ENCODE data around the gene DQX1.
"Not testable (repeated sequence)": the region's sequence is repeated elsewhere in the genome, so short reads cannot be mapped to it uniquely, and the experiment has no call there.

Gene DQX1, protein sequence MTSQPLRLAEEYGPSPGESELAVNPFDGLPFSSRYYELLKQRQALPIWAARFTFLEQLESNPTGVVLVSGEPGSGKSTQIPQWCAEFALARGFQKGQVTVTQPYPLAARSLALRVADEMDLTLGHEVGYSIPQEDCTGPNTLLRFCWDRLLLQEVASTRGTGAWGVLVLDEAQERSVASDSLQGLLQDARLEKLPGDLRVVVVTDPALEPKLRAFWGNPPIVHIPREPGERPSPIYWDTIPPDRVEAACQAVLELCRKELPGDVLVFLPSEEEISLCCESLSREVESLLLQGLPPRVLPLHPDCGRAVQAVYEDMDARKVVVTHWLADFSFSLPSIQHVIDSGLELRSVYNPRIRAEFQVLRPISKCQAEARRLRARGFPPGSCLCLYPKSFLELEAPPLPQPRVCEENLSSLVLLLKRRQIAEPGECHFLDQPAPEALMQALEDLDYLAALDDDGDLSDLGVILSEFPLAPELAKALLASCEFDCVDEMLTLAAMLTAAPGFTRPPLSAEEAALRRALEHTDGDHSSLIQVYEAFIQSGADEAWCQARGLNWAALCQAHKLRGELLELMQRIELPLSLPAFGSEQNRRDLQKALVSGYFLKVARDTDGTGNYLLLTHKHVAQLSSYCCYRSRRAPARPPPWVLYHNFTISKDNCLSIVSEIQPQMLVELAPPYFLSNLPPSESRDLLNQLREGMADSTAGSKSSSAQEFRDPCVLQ

GRCh38 chr2:74525717-74526648, at the start of gene DQX1:
DQX1 (minus strand) TSS chr2:74526231; CDS start chr2:74525729, 502 bp downstream.
- no peak for DNase-seq (ENCODE audit: low read depth in 2 of 2)

DNA sequence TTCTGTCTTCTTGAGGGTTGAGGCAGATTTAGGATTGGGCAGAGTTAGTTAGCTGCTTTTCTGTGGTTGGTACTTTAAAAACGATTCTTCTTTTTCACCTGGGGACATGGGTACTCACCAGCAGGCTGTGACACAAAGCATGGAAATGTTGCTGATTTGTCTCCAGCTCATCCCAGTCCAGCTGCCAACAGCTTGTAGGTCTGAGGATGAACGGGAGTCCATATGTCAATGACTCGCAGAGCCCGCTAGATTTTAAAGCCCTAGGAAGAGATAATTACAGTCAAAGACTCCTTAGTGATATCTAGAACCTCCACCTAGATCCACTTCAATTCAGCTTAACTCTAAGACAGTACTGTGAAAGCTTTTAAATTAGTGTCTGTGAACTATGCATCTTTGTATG, 49.3 kb upstream of the DQX1 start:
- DNase-seq (ENCODE audit: low read depth in 2 of 2): no peak

- DNase-seq (ENCODE audit: low read depth in 2 of 2): no peak
Observed at GRCh38 chr2:74573747-74574562, 47.9 kb upstream of the DQX1 start.

DNA sequence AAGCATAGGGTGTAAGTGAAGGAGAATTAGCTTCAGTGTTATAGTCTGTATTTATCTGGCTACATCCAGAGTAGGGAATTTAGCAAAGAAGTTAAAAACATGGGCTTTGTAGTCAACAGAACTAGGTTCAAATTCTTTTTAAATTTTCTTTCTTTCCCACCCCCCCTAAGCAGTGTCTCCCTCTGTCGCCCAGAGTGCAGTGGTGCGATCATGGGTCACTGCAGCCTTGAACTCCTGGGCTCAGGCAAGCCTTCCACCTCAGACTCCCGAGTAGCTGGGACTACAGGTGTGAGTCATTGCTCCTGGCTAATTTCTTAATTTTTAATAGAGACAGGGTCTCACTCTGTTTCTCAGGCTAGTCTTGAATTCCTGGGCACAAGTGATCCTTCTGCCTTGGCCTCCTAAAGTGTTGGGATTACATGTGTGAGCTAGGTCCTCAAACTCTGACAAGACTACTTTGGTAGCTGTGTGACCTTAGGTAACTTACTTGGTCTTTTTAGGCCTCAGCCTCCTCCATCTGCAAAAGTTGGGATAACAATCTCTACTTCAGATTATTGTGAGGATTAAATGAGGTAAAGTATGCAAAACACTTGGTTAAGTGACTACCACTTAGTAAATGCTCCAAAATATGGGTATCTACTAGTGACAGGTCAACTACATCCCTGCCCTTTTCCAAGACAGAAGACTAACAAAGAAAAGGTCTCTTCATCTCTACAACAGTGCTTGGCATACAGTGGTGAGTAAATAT, 46.3 kb upstream of the DQX1 start:
- DNase-seq (ENCODE audit: low read depth in 2 of 2): no peak

DNA sequence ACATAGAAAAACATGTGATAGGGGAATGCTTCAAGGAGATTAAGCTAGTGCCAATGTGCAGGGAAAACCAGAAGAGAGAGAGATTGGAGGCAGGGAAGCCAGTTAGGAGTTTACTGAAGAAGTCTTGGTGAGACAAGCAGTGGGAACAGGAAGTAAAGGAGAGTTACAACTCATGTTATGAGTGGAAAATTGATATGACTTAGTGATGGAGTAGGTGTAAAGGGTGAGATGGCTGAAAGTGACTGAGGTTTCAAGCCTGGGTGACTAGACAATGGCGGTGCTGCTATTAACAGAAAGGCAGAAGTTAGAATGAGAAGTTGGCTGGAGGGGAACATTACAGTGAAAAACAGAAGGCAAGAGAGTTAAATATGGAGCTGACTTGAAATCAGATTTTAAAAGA, 45.0 kb upstream of the DQX1 start:
- DNase-seq (ENCODE audit: low read depth in 2 of 2): no peak

- no peak for DNase-seq (ENCODE audit: low read depth in 2 of 2)
Observed at GRCh38 chr2:74569686-74570085, 43.7 kb upstream of the DQX1 start.

DNA sequence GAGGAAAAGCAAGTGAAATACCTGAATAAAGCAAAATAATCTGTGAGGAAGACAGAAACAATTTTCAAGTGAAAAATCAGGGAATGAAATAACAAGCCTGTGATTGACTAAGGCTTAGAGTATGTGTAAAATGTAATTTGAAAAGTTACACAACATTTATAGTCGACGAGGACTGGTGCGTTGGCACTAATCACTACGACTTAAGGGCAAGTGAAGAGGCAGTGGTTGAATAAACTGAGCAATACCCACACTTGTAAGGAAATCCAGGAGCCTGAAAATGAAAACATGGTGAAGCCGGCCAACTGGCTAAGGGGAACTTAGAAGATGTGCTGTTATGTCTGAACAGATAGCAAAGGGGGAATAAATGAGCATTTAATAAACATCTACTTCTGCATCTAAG, 41.9 kb upstream of the DQX1 start:
- no peak for DNase-seq (ENCODE audit: low read depth in 2 of 2)

GRCh38 chr2:74566754-74567085, 40.7 kb upstream of the DQX1 start:
- no peak for DNase-seq (ENCODE audit: low read depth in 2 of 2)

- DNase-seq (ENCODE audit: low read depth in 2 of 2): no peak
Observed at GRCh38 chr2:74566076-74566753, 40.2 kb upstream of the DQX1 start.

DNA sequence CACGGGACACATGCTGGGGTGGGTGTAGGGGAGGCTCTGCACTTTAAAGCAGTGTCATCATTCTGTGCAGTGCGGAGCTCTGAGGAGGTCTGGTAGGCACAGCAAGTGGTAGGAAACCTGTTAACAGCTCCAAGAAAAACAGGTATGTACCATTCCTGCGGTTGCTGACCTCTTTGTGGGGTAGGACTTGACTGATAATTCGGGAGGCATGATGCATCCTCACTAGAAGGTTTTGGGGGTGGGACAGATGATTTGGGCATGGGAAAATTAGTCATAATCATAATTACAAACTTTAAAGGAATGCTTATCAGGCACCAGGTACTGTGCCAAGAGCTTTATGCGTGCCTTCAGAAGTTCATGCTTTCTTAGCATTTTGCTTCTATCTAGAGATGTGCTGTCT, 38.2 kb upstream of the DQX1 start:
- DNase-seq (ENCODE audit: low read depth in 2 of 2): no peak

DNA sequence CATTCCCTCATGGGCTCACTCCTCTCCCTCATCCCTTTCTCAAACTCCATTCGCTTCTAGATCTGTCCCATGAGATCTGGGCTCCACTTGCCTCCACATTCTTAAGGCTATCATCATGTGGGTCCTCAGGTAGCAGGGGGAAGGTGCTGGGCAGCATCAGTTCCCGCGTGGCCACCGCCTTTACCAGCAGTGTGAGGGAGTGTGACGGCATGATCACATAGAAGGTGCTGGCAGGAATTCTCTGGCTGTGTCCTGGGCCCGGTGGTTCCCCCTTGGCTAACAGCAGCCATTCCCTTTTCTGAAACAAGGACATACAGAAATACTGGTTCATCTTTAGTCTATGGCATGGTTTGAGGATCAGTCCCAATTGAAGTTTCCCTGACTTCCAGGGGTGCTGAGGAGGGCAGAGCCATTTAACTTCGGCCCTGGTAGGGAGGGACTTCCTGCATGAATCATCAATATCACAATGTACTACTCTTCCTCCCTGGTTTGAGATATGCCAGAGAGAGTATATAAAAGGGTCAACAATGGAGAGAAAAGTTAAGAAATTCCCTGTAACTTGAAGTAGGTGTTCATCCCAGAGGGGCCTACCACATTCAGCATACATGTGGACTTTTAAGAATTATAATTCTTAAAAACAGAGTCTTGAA, 36.2 kb upstream of the DQX1 start:
- DNase-seq (ENCODE audit: low read depth in 2 of 2): no peak

DNA sequence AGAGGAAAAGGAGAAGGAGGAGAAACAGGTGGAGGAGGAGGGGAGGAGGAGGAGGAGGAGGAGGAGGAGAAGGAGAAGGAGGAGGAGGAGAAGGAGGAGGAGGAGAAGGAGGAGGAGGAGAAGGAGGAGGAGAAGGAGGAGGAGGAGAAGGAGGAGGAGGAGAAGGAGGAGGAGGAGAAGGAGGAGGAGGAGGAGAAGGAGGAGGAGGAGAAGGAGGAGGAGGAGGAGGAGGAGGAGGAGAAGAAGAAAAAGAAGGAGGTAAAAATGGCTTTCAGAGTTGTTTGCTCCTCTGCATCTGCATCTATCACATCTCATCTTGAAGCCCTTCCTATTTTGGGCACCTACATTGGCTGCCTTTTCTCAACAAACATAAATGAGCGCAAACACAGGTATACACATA, 35.0 kb upstream of the DQX1 start:
- not testable (repeated sequence) for DNase-seq (ENCODE audit: low read depth in 2 of 2)

DNA sequence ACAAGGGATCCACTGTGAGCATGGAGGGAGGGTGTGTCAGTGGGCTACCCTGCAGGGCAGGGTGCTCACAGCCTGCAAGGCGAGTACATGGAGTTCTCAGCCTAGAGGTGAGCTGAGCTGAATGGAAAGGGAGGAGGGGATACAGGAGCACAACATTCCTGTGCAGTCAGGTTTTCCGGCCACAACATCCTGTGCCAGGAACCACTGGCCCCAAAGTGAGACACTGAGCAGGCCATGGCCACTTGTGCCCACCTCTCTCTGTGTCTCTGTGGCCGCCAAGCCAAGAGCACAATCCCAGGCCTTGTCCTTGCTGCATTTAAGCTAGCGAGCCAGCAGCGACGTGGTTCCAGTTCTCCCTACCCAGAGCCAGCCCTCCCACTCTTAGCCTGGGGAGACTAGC, 34.6 kb upstream of the DQX1 start:
- no peak for DNase-seq (ENCODE audit: low read depth in 2 of 2)

- no peak for DNase-seq (ENCODE audit: low read depth in 2 of 2)
Observed at GRCh38 chr2:74559912-74560311, 33.9 kb upstream of the DQX1 start.

DNA sequence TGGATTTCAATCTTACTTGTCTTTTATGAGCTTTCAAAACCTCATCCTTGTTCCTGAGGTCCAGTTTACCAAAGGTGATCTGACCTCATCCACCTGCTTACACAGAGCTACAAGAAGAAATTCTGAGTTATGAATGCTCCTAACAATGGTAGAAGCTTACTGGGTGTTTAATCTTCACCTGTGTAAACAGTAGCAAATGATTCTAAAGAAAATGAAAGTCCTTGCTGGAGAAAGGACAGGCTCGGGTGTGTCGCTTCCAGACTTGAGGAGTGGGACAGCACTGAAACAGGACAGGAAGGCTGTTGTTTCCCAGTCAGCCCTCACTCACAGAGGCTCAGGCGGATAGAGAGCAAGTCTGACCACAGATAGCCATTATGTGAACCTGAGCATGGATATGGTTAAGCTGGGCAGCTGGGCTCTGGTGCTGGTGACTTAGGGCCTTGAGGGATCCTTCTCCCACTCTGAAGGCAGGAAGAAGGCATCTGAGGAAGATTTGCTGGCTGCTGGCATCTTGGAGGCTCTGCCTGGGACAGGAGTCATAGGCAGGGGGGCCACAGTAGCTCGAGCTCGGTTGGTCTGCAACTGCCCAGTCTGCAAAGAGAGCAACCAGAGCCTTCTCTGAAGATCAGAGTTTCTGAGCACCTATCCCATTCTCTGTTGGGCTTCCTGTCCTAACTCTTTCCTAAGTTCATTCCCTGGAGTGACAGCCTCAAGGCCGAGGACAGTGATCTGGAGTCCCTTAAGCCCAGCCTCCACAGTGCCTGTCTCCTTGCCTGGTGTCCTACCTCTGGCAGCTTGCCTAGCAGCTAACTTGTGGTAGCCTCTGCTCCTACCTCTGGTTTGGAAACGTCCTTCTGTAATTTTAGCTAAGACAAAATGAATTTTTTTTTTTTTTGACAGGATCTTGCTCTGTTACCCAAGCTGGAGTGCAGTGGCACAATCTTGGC, 32.5 kb upstream of the DQX1 start:
- DNase-seq (ENCODE audit: low read depth in 2 of 2): no peak

GRCh38 chr2:74556831-74557370, 30.9 kb upstream of the DQX1 start:
- no peak for DNase-seq (ENCODE audit: low read depth in 2 of 2)

GRCh38 chr2:74556159-74556558, 30.1 kb upstream of the DQX1 start:
- no peak for DNase-seq (ENCODE audit: low read depth in 2 of 2)

- DNase-seq (ENCODE audit: low read depth in 2 of 2): no peak
Observed at GRCh38 chr2:74555610-74556103, 29.6 kb upstream of the DQX1 start.
